AG04450 (cell line): Measurements from ENCODE around the gene SLC26A3. TPM values are rescaled to one million over a fixed set of nuclear protein-coding genes. Genes with fewer than 3 reads are reported as not detected.

Experiments
- CTCF ChIA-PET: fragments of 300-600, 350-600 bp; formaldehyde crosslinking; extraction: SDS; loops from one replicate; lab custom pipeline; 2022; ENCODE audit warnings: antibody characterized with exemption, inconsistent platforms; lab: Charles Lee
- POLR2A ChIA-PET: fragments of 350-600 bp; formaldehyde crosslinking; extraction: SDS; loops from one replicate; lab custom pipeline; 2021; ENCODE audit warnings: antibody characterized with exemption, inconsistent platforms; lab: Yijun Ruan, JAX
- DNase-seq: peaks from one replicate; pipeline ENCODE4 v3.0.0-alpha.2; 2011; ENCODE audit warnings: low read depth, low spot score
- H3K27ac ChIP-seq: one replicate; pipeline ENCODE4 v1.5.1; 2012; ENCODE audit warnings: low read depth, low read length, control low read depth
- H3K27me3 ChIP-seq: one replicate; pipeline ENCODE4 v1.6.0; 2012; ENCODE audit warnings: low read length; ENCODE audit not compliant: control insufficient read depth, insufficient read depth
- H3K4me3 ChIP-seq: 2 replicates; pipeline ENCODE4 v1.5.1; 2011; ENCODE audit warnings: mild to moderate bottlenecking, low read depth, low read length, control low read depth
- H3K9me3 ChIP-seq: 2 replicates; pipeline ENCODE4 v1.5.1; 2012; ENCODE audit warnings: low read length; ENCODE audit not compliant: control insufficient read depth, insufficient read depth
- CTCF ChIP-seq: IDR thresholded peaks from 2 replicates; pipeline ENCODE4 v1.5.1; 2011; ENCODE audit warnings: low read depth, low read length, control low read depth, inconsistent platforms
- polyA plus RNA-seq: library from polyadenylated mRNA; depleted of rRNA; stranded (reverse); fragments of >200 nt; gene quantifications from 2 replicates; pipeline ENCODE4 v1.2.3, GENCODE V29; 2011

The SLC26A3 gene
- polyA plus RNA-seq, 1 experiment: not detected

- Histone ChIP-seq H3K4me3 (no peak overlapping the region), H3K27me3 (peaks cover 20% of the 10 kb centered on the region), H3K9me3 (no peaks in the 10 kb centered on the region), H3K27ac (no peak overlapping the region)
- ChIA-PET POLR2A (no interaction called here), CTCF (no interaction called here)
- TF ChIP-seq CTCF: no peak
- DNase-seq: no peak
Observed at GRCh38 chr7:107788216-107788615, 14.8 kb downstream of the SLC26A3 start.

DNA sequence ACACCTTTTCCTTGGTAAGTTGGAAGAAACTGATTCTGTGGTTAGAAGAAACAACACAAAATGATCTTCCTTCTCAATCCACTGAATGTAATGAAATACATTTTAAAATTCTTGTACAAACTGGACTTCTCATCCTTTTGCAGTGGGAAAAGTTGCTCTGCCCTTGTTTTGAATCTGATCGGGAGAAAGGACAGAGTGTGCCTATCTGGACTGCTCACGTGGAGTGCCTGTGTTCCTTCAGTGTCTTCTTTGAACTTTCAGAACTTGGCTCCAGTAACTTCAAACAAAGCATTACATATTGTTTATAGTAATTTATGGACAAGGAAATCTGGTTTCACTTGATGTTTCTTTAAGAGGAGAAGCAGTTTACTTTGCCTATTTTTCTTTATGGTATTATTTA lies 17.1 kb downstream of the SLC26A3 start:
- CTCF ChIA-PET: no interaction called here
- peaks cover 16% of the 10 kb centered on the region for H3K27me3 ChIP-seq
- no peak overlapping the region for H3K4me3 ChIP-seq
- POLR2A ChIA-PET: no interaction called here
- no peak overlapping the region for H3K27ac ChIP-seq
- TF ChIP-seq CTCF: no peak
- no peaks in the 10 kb centered on the region for H3K9me3 ChIP-seq
- DNase-seq: no peak

GRCh38 chr7:107785170-107785569 lies 17.9 kb downstream of the SLC26A3 start:
- ChIA-PET CTCF (interaction anchor here (0.5 to 1.5 kb wide), 4 partner anchors 90 to 361 kb away, joined by 3 to 12 read pairs (median 5); no protein-coding TSS in a partner anchor), POLR2A (no interaction called here)
- no peak overlapping the region for H3K4me3 ChIP-seq
- no peak for DNase-seq
- no peaks in the 10 kb centered on the region for H3K9me3 ChIP-seq
- peaks cover 14% of the 10 kb centered on the region for H3K27me3 ChIP-seq
- TF ChIP-seq CTCF: no peak
- H3K27ac ChIP-seq: no peak overlapping the region

DNA sequence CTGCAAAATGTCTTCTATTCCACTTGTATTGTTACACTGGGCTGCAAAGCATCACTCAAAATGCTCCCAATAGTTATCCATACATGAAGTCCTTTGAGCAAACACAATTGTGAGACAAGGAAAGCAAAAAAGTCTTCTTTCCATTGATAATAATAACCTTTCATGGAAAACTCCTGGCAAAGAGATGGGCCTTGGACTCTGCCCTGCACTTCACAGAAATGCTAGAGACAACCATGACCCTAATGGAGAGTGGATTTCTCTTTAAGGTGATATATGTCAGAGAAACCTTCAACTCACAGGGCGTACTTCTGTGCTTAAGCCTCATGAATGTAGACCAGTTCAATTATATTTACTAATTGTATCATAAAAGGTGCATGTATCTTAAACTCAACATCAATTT lies 19.4 kb downstream of the SLC26A3 start:
- H3K9me3 ChIP-seq: no peaks in the 10 kb centered on the region
- no peak overlapping the region for H3K4me3 ChIP-seq
- CTCF ChIA-PET: no interaction called here
- POLR2A ChIA-PET: no interaction called here
- no peak overlapping the region for H3K27ac ChIP-seq
- H3K27me3 ChIP-seq: peaks cover 14% of the 10 kb centered on the region
- DNase-seq: no peak
- TF ChIP-seq CTCF: no peak

GRCh38 chr7:107782374-107782773 lies 20.6 kb downstream of the SLC26A3 start:
- CTCF ChIA-PET: no interaction called here
- TF ChIP-seq CTCF: no peak
- POLR2A ChIA-PET: no interaction called here
- Histone ChIP-seq H3K4me3 (no peak overlapping the region), H3K27ac (no peak overlapping the region), H3K9me3 (no peaks in the 10 kb centered on the region), H3K27me3 (peaks cover 9% of the 10 kb centered on the region)
- DNase-seq: no peak
